ENCODE results near the gene DPY19L3.
"Not testable (repeated sequence)": the region's sequence is repeated elsewhere in the genome, so short reads cannot be mapped to it uniquely, and the experiment has no call there.

The DPY19L3 gene

DNA sequence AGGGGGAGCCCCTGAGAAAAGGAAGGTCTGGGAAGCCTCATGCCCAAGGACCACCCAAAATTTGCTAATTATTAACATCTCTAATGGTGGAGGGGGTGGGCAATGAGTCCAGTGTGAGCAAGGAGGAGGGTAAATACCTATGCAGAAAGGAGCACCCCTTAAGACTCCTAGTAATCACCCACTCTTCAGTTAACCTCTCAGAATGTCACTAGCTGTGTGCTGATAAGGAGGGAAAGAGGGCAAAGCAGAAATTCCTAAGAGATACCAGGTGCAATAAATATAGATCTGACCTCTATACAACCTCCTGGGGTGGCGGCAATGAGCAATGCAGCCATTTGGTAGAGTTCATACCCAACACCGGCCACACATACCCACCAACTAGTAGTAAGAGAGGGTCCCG, 12.7 kb upstream of the DPY19L3 start:
- DNase-seq (ENCODE audit: low read depth, low spot score), result no peak

DNA sequence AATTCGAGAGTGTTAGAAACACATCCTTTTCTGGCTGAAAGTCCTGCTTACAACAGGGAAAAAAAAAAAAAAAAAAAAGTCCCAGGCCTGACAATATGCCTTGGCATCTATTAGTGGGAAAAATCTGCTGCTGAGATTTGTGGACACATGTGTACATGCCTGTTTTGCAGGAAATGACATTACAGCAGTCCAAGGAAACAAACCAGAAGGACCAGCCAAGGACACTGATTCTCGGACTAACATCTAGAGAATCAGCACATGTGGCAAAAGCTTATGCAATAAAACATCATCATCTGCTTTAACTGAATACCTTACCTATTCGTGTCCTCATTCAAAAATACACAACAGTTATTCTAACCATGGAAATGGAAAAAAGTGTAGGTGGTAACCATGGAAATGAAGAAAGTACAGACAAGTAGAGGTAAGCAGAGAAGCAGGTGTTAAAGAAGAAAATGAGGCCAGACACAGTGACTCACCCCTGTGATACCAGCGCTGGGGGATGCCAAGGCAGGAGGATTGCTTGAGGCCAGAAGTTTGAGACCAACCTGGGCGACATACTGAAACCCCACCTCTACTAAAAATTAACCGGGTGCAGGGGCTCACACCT, 9.4 kb upstream of the DPY19L3 start:
- no peak for DNase-seq (ENCODE audit: low read depth, low spot score)

DNA sequence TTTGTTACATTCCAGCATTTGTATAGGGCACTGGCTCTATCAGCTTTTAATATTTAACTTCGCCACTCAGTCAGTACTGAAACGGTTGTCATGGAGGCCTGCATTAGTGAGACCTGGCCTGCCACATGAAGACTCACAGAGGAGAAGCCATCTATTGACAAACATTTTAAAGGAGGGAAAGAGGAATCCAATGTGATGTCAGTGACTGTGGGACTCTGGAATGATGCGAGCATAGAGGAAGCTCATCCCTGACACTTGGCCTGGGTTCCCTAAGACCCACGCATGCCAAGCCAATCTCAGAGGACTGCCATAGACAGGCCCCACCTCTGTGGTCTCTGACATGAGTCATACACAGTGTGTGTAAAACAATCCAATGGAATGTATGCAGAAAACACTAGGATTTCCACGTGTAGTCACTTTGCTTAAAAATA, 7.9 kb upstream of the DPY19L3 start:
- DNase-seq (ENCODE audit: low read depth, low spot score), result no peak

DNA sequence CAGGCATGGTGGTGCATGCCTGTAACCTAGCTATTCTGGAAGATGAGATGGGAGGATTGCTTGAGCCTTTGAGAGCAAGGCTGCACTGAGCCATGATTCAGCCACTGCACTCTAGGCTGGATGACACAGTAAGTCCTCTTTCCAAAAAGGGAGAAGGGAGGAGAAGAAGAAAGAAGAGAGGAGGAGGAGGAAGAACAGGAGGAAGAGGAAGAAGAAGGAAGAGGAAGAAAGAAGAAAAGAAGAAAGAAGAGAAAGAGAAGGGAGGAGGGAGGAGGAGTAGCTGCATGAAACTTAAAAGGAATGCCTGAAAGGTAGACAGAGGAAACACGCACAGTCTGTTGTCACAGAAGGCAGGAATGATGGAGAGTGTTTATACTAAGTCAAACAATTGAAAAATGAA, 3.6 kb upstream of the DPY19L3 start:
- no peak for DNase-seq (ENCODE audit: low read depth, low spot score)

DNA sequence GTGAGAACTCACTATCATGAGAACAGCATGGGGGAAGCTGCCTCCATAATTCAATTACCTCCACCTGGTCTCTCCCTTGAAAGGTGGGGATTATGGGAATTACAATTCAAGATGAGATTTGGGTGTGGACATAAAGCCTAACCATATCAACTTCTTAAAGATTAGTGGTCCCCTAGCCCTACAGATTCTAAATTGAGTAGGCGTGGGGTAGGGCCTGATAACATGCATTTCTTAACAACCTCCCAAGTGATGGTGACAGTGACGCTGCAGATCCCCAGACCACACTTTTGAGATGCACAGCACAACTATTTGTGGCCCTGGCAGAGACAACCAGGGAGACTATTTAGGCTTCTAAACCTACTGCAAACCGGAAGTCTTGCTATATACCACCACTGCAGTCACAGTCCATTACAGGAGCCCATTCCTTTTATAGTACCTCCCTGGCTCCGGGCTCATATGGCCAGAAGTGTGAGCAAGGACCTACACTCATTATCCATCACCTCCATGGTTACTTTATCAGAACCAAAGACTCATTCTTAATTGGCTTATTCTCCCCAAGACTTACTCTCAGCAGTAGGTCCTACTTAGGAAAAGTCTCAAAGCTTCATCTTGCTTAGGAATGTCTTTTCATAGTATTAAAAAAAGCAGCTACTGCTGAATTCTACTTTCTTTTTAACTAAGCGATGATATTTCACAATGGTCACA, 2.1 kb upstream of the DPY19L3 start:
- no peak for DNase-seq (ENCODE audit: low read depth, low spot score)

DNA sequence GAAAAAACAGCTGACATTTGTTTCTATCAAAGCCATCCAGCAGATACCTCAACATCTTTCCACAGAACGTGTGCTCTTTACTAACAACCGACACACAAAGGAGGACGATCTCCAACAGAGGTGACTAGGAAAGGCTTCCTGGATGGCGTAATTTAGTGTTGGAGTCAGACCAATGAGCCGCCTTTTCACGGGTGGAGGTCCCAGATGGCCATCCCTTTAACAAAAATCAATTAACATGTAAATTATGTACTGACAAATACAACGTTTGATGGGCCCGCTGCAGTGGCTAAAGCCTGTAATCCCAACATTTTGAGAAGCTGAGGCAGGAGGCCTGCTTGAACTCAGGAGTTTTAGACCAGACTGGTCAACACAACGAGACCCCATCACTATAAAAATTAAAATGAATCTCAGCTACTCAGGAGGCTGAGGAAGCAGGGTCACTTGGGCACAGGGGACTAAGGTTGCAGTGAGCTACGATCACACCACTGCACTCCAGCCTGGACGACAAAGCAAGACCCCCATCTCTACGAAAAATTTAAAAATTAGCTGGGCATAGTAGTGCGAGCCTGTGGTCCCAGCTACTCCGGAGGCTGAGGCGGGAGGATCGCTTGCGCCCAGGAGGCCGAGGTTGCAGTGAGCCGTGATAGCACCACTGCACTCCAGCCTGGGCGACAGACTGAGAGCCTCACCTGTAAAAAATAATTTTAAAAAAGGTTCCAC, 1.2 kb upstream of the DPY19L3 start:
- no peak for DNase-seq (ENCODE audit: low read depth, low spot score)

DNA sequence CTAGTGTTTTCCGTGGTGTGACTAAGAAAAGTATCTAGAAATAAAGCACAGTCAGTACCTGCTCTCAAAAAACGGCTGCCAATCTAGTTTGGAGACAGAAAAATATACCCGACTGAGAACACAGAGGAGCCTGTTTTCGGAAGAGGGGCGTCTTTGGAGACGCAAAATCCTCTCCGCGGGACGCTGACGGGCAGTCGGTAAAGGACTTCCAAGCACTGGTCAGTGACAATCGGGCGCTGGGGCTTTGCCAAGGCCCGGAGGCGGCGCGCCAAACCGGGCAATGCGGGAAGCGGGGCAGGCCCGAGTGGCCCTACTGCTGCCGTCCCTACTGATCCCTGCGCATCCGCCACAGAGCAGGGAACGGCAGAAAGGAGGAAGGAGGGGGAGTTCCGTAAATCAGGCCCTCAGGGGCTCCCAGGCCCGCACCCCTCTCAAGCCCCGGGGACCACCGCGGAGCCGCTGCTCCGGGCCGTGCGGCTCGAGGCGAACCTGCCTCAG, 588 bp upstream of the DPY19L3 start:
- no peak for DNase-seq (ENCODE audit: low read depth, low spot score)

DNA sequence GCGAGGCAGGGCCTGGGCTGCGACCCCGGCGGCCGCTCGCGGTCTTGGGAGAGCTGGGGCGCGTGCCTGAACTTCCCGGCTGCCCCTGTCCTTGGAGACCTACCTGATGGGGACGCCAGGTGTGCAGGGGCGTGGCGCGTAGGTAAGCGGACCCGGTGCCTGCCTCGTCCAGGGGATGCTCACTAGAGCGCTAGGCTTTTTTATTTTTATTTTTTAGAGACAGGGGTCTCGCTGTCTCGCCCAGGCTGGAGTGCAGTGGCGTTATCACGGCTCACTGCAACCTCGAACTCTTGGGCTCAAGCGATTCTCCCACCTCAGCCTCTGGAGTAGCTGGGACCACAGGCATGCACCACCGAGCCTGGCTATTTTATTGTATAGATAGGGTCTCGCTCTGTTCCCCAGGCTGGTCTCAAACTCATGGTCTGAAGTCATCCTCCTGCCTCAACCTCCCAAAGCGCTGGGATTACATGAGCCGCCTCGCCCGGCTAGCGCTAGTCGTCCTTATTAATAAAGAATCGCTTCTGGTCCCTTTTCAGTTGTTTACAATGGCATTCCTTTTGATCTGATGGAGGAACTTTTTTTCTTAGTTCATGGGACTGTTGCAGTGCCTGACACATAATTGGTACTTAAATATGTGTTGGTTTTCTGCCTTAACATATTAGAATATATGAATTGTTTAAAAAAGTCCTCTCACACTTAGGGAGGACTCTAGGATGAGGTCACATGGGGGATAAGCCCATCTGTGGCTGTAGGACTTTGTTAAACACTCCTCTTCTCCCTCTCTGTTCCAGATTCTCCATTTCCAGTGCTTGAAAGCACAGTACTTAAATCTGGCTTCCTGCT, 812 bp downstream of the DPY19L3 start:
- no peak for DNase-seq (ENCODE audit: low read depth, low spot score)

DNA sequence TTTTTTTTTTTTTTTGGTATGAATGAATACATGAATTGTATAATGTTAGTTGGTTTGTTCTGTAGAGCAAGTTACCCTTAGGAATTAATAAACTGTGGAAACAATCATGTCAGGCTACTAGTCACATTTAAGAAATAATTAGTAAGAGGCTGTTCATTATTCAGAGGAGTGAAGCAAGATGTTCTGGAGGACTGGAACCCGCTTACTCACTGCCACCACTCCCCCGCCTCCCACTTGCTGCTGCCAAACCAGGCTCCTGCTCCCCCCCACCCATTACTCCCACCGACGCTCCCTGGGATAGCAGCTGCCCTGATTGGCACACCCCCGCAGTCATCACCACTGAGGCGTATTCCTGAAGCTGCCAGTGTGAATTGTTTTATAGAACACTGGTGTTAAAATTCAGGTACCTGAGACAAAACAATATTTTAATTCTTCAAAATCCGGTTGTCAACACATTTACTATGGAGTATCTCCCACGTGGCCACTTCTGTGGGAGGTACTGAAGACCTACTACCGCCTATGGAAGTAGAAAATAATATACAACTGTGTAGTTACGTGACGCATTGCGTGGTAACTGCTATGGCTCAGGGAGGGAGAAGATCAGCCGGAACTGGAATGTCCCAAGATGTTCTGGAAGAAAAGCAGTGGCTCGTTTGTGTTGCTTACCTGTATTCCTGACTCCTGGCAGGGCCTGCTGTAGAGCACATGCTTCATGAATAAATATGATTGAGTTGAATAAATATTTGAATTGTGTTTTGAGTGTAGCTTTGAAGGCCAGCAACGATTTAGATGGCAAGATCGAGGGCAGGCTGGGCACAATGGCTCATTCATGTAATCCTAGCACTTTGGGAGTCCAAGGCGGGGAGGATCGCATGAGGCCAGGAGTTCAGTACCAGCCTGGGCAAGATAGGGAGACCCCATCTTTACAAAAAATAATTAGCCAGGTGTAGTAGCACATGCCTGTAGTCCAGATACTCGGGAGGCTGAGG, 1.7 kb downstream of the DPY19L3 start:
- no peak for DNase-seq (ENCODE audit: low read depth, low spot score)

DNA sequence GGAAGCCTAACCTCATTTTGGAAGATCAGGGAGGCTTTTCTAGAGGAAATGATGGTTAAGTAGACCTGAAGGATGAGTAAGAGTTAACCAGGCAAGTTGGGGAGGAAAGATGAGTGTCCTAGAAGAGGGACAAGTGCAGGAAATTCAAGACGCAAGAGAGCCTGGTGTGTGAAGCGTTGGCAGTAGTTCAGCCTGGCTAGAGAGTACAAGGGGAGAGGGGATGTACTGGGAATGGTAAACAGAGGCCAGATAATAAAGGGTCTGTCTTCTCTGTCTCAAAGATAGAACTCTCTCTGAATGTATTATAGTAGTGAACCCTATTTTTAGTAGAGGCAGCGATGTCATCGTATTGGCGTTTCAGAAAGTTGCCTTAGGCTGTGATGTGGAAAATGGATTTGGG, 9.7 kb downstream of the DPY19L3 start:
- no peak for DNase-seq (ENCODE audit: low read depth, low spot score)

DNA sequence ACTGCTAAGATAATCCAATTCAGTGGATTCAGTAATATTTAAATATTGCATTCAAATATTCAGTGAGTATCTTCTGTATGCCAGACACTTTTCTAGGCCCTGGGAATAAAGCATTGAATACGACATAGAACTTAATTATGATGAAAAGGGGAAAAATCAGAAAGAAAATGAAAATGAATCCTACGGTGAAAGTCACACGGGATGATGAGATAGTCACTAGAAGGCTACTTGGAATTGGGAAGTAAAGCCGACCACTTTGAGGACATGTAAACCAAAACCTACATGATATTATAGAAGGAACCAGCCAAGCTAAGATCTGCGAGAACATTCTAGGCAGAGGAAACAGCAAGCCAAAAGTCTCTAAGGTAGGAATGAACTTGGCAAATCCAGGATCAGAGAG, 10.1 kb downstream of the DPY19L3 start:
- DNase-seq (ENCODE audit: low read depth, low spot score), result no peak

DNA sequence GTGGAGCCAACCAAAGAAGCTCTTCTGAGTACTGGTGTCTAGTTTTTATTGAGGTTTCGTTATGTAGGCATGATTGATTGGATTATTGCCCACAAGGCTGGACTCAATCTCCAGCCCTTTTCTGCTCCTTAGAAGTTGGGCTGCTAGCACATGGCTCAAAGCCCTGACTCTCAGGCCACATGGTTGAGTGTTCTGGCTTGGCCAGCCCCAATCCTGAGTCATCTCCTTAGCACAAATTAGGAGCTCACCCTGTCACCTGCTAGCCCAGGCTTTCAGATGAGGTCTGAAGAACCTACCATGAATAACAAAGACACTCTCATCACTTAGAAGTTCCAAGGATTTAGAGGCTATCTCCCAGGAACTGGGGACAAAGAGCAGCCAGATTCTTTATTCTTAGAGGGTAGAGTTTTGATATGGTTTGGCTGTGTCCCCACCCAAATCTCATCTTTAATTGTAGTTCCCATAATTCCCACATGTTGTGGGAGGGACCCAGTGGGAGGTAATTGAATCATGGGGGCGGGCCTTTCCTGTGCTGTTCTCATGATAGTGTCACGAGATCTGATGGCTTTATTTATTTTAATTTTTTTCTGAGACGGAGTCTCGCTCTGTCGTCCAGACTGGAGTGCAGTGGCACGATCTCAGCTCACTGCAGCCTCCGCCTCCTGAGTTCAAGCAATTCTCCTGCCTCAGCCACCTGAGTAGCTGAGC, 11.3 kb downstream of the DPY19L3 start:
- DNase-seq (ENCODE audit: low read depth, low spot score), result no peak

DNA sequence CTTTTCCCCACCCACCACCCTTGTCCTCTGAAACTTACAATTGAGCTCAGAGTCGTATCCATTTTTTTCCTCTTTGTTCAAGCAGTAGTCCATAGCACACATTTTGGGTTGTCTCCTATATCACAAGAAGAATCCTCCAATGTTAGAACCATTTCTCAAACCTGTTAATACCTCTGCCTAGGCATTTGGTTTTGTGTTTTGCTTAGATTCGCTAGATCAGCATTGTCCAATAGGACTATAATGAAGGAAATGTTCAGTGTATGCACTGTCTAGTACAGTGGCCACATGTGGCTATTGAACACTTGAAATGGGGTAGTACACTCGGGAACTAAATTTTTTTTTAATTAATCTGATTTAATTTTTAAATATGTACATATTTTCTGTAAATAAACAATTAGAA, 12.6 kb downstream of the DPY19L3 start:
- DNase-seq (ENCODE audit: low read depth, low spot score), result no peak

DNA sequence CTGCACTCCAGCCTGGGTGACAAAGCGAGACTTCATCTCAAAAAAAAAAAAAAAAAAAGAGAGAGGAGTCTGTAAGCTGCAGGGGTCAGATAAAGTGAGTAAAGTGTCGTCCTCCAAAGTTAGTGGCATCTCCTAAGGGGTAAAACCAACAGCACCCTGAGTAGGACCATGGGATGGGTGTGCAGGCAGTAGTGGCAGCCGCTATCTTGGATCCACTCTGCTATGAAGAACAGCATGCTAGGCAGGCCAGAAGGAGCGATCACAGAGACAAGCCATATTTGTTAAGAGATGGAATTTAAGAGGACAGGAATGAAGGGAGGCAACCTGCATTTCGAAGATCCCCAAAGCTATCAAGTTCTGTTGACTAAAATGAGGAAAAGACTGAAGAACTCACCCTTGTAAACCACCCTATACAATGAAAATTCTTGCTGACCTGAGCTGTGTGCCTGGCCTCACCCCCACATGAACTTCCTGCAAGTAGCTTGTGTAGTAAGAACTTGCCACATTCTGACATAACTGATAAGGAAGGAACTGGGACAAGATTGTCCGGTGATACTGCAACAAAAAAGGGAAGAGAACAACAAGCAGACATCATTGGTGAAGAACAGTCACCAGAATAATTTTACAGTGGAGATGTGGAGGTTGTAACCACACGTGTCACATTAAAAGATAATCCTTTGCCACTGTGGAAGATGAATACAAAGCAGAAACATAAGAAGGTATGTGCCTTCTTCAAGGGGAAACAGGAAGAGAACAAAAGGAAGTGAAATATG, 16.2 kb downstream of the DPY19L3 start:
- DNase-seq (ENCODE audit: low read depth, low spot score), result no peak

DNA sequence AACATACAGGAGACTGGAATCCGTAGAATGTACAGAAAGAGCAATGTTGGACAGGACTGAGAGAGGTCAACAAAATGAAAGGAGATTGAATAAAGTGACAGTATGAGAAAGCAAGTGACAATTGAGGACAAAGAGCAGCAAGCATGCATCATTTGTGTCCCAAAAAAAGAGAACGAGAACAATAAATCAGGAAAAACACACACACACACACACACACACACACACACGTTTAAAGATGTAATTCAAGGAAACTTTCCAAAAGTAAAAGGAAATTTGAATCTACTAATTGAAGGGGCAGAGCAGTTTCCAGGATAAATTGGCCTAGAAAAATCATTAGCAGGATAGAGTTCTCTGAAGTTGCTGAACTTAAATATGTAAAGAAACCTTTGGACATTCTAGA, 16.9 kb downstream of the DPY19L3 start:
- no peak for DNase-seq (ENCODE audit: low read depth, low spot score)

DNA sequence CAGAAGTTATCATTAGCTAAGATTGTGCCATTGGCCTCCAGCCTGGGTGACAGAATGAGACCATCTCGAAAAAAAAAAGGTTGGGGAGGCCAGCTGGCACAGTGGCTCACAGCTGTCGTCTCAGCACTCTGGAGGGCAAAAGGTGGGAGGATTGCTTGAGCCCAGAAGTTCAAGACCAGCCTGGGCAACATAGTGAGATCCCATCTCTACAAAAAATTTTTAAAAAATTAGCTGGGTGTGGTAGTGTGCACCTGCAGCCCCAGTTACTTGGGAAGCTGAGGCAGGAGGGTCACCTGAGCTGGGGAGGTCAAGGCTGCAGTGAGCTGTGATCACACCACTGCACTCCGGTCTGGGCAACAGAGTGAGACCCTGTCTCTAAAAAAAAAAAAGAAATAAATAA, 18.4 kb downstream of the DPY19L3 start:
- DNase-seq (ENCODE audit: low read depth, low spot score), result not testable (repeated sequence)

DNA sequence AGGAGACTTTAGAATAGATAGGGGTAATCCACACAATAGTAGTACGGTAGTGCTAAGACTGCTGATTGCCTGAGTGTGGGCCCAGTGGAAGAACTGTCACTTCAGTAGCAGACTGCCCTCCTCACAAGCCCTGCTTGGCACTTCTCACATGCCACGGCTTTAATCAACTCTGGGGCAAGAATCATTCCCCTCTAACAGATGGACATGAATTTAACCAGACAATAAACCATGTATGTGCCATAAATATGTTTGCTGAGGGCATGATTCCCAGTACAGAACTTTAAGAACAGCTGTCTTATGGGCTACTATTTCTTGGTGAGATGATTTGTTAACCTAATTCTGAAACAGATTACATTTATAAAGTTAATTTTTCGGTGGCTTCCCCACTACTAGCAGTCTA, 22.0 kb downstream of the DPY19L3 start:
- DNase-seq (ENCODE audit: low read depth, low spot score), result no peak

DNA sequence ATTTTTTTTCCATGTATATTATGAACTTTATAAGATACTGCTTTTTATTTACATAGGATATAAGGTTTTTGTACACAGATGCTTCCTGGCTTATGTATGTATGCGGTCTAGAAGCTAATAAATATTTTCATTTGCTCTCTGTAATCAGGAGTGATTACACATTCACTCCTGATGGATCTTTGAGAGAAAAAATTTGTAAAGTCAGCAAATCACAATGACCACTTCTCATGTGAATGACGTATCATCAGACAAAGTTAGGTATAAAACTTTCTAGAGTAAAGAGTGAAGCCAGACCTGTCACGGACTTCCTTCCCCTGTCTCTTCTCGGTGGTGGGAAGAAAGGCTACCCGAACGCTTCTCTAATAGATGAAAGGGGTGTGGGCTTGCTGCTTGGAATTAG, 31.1 kb downstream of the DPY19L3 start:
- no peak for DNase-seq (ENCODE audit: low read depth, low spot score)

DNA sequence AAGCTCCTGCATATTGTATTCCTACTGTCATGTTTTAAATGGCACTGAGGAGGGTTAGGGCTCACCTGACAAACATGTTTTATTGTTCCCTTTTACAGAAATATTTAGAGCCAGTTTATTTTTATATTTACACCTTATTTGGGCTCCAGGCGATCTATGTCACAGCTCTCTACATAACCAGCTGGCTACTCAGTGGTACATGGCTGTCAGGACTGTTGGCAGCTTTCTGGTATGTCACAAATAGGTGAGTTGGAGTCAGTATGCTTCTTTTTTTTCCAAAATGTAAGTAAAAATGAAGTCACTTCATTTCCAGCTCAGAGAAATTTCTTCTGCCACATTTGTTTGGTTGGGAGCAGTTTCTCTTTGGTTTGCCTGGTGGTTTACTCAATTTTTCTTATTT, 31.5 kb downstream of the DPY19L3 start:
- DNase-seq (ENCODE audit: low read depth, low spot score), result no peak
